ENCODE data around the gene LLCFC1.

LLCFC1 gene

DNA sequence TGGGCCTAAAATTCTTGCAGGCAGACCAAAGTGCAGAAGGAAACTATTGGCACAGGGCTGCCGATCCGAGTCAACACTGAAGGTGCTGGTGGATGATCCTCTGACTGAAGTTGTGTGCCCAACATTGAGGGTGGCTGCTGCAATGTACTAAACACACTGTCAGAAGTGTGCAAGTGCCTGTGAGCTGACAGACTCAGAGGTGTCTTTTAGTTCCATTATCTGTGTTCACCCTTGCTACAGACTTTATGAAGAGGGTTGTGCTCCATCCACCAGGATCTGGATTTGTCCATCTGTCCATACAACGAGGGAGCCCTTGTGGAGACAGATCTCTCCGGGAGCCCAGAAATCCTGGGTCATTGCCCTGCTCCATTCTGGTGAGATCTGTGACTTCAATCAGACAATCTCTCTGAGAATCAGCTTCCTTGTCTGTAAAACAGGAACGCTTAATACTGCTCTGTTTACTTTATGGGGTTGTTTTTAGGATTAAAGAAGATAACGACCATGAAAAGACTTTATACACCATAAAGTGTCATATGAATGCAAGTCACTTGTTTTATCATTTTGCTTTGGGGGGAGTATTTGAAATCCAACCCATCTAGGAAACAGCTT lies 44.2 kb upstream of the LLCFC1 start:
- TF ChIP-seq CSRNP3 (CRISPR knock-in tag; IDR thresholded peaks at IDR 0.05) (no peak), ZC3H10 (CRISPR knock-in tag; IDR thresholded peaks at IDR 0.05) (no peak), PPARA (CRISPR knock-in tag; IDR thresholded peaks at IDR 0.05; ENCODE audit: borderline replicate concordance) (no peak), ZNF565 (CRISPR knock-in tag; conservative IDR thresholded peaks at IDR 0.05; ENCODE audit: low read depth) (no peak), ZNF70 (CRISPR knock-in tag; IDR thresholded peaks at IDR 0.05) (no peak), RARB (CRISPR knock-in tag; IDR thresholded peaks at IDR 0.05) (no peak), ARNTL (CRISPR knock-in tag; IDR thresholded peaks at IDR 0.05; ENCODE audit: borderline replicate concordance, low read depth) (no peak), ZFP30 (CRISPR knock-in tag; IDR thresholded peaks at IDR 0.05) (no peak), ESRRG (CRISPR knock-in tag; IDR thresholded peaks at IDR 0.05) (no peak), BACH2 (CRISPR knock-in tag; IDR thresholded peaks at IDR 0.05; ENCODE audit: borderline replicate concordance) (no peak)
- TF ChIP-seq, protein P1, sequence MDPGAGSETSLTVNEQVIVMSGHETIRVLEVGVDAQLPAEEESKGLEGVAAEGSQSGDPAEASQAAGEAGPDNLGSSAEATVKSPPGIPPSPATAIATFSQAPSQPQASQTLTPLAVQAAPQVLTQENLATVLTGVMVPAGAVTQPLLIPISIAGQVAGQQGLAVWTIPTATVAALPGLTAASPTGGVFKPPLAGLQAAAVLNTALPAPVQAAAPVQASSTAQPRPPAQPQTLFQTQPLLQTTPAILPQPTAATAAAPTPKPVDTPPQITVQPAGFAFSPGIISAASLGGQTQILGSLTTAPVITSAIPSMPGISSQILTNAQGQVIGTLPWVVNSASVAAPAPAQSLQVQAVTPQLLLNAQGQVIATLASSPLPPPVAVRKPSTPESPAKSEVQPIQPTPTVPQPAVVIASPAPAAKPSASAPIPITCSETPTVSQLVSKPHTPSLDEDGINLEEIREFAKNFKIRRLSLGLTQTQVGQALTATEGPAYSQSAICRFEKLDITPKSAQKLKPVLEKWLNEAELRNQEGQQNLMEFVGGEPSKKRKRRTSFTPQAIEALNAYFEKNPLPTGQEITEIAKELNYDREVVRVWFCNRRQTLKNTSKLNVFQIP (CRISPR knock-in tag; IDR thresholded peaks at IDR 0.05; ENCODE audit: borderline replicate concordance, low read depth) = no peak
- no peak for ATAC-seq

GRCh38 chr7:142896151-142896550 lies 43.1 kb upstream of the LLCFC1 start:
- TF ChIP-seq ZNF565 (CRISPR knock-in tag; conservative IDR thresholded peaks at IDR 0.05; ENCODE audit: low read depth) = no peak
- no peak for TF ChIP-seq OSR1 (CRISPR knock-in tag; IDR thresholded peaks at IDR 0.05)
- TF ChIP-seq CSRNP3 (CRISPR knock-in tag; IDR thresholded peaks at IDR 0.05) = no peak
- TF ChIP-seq BACH2 (CRISPR knock-in tag; IDR thresholded peaks at IDR 0.05; ENCODE audit: borderline replicate concordance) = no peak
- no peak for TF ChIP-seq TCF4 (CRISPR knock-in tag; IDR thresholded peaks at IDR 0.05; ENCODE audit: borderline replicate concordance)
- TF ChIP-seq CSDC2 (CRISPR knock-in tag; IDR thresholded peaks at IDR 0.05) = no peak
- no peak for TF ChIP-seq ISL1 (CRISPR knock-in tag; IDR thresholded peaks at IDR 0.05)
- no peak for TF ChIP-seq ESRRG (CRISPR knock-in tag; IDR thresholded peaks at IDR 0.05)
- no peak for TF ChIP-seq PPARA (CRISPR knock-in tag; IDR thresholded peaks at IDR 0.05; ENCODE audit: borderline replicate concordance)
- TF ChIP-seq, protein P1 (CRISPR knock-in tag; IDR thresholded peaks at IDR 0.05; ENCODE audit: borderline replicate concordance, low read depth) = no peak
- TF ChIP-seq GLIS3 (CRISPR knock-in tag; IDR thresholded peaks at IDR 0.05) = no peak
- ATAC-seq = no peak

- TF ChIP-seq TOX (CRISPR knock-in tag; IDR thresholded peaks at IDR 0.05; ENCODE audit: borderline replicate concordance) (no peak), ZC3H10 (CRISPR knock-in tag; IDR thresholded peaks at IDR 0.05) (no peak), CSRNP3 (CRISPR knock-in tag; IDR thresholded peaks at IDR 0.05) (no peak), ZFP3 (CRISPR knock-in tag; IDR thresholded peaks at IDR 0.05) (no peak), TCF4 (CRISPR knock-in tag; IDR thresholded peaks at IDR 0.05; ENCODE audit: borderline replicate concordance) (no peak)
- TF ChIP-seq, protein P2, sequence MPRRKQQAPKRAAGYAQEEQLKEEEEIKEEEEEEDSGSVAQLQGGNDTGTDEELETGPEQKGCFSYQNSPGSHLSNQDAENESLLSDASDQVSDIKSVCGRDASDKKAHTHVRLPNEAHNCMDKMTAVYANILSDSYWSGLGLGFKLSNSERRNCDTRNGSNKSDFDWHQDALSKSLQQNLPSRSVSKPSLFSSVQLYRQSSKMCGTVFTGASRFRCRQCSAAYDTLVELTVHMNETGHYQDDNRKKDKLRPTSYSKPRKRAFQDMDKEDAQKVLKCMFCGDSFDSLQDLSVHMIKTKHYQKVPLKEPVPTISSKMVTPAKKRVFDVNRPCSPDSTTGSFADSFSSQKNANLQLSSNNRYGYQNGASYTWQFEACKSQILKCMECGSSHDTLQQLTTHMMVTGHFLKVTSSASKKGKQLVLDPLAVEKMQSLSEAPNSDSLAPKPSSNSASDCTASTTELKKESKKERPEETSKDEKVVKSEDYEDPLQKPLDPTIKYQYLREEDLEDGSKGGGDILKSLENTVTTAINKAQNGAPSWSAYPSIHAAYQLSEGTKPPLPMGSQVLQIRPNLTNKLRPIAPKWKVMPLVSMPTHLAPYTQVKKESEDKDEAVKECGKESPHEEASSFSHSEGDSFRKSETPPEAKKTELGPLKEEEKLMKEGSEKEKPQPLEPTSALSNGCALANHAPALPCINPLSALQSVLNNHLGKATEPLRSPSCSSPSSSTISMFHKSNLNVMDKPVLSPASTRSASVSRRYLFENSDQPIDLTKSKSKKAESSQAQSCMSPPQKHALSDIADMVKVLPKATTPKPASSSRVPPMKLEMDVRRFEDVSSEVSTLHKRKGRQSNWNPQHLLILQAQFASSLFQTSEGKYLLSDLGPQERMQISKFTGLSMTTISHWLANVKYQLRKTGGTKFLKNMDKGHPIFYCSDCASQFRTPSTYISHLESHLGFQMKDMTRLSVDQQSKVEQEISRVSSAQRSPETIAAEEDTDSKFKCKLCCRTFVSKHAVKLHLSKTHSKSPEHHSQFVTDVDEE (CRISPR knock-in tag; IDR thresholded peaks at IDR 0.05) = no peak
- ATAC-seq = no peak
Observed at GRCh38 chr7:142896741-142897379, 42.4 kb upstream of the LLCFC1 start.
